Karpas-422 (cell line): ENCODE data around the gene CHD8. TPM values are rescaled to one million over a fixed set of nuclear protein-coding genes. Genes with fewer than 3 reads are reported as not detected.

Experiments used
- DNase-seq: peaks from one replicate; pipeline ENCODE4 v3.0.0-alpha.2; 2015
- H2AFZ ChIP-seq: fragments of 200-600 bp; sonication (generic); 2 replicates; pipeline ENCODE4 v1.6.1; 2014; ENCODE audit warnings: antibody characterized with exemption, low read length, mixed read lengths
- H3K27ac ChIP-seq: fragments of 200-600 bp; sonication (generic); 2 replicates; pipeline ENCODE4 v1.5.1; 2014; ENCODE audit warnings: mild to moderate bottlenecking, low read length, moderate library complexity
- H3K27me3 ChIP-seq: fragments of 200-600 bp; sonication (generic); 2 replicates; pipeline ENCODE4 v1.6.1; 2014; ENCODE audit warnings: low read length, mixed read lengths
- H3K36me3 ChIP-seq: fragments of 200-600 bp; sonication (generic); 2 replicates; pipeline ENCODE4 v1.6.1; 2014; ENCODE audit warnings: low read length, mixed read lengths; ENCODE audit not compliant: insufficient read depth
- H3K4me1 ChIP-seq: fragments of 200-600 bp; sonication (generic); 2 replicates; pipeline ENCODE4 v1.6.1; 2014; ENCODE audit warnings: mild to moderate bottlenecking, low read length, mixed read lengths
- H3K4me2 ChIP-seq: fragments of 200-600 bp; sonication (generic); 2 replicates; pipeline ENCODE4 v1.6.1; 2014; ENCODE audit warnings: low read length, low read depth, mild to moderate bottlenecking; ENCODE audit not compliant: poor library complexity, severe bottlenecking
- H3K4me3 ChIP-seq: fragments of 200-600 bp; sonication (generic); 2 replicates; pipeline ENCODE4 v1.5.1; 2014; ENCODE audit warnings: mild to moderate bottlenecking, antibody characterized with exemption, low read length, mixed read lengths
- H3K79me2 ChIP-seq: fragments of 200-600 bp; sonication (generic); 2 replicates; pipeline ENCODE4 v1.6.1; 2014; ENCODE audit warnings: mild to moderate bottlenecking, low read length, mixed read lengths
- H3K9ac ChIP-seq: fragments of 200-600 bp; sonication (generic); 2 replicates; pipeline ENCODE4 v1.6.0; 2014; ENCODE audit warnings: low read length
- H3K9me2 ChIP-seq: fragments of 200-600 bp; sonication (generic), shearing (Covaris generic); replicated peaks from 2 replicates; pipeline ENCODE4 v1.6.0; 2014; ENCODE audit warnings: mild to moderate bottlenecking, low read length, moderate library complexity; ENCODE audit not compliant: insufficient read depth
- H3K9me3 ChIP-seq: fragments of 300-700, 200-600 bp; sonication (generic); 2 replicates; pipeline ENCODE4 v1.6.1; 2014; ENCODE audit warnings: low read length, mixed read lengths
- H4K20me1 ChIP-seq: fragments of 200-600 bp; sonication (generic); 2 replicates; pipeline ENCODE4 v1.6.1; 2014; ENCODE audit warnings: mild to moderate bottlenecking, antibody characterized with exemption, low read length, low read depth; ENCODE audit not compliant: insufficient read depth
- total RNA-seq: library from RNA; depleted of rRNA; stranded (reverse); fragments of >200 nt; shearing (Covaris generic); gene quantifications from 2 replicates; pipeline ENCODE4 v1.2.3, GENCODE V29; 2014; ENCODE audit warnings: low replicate concordance

The CHD8 gene
- total RNA-seq, 1 experiment from 2014 or later: 158 TPM

- Histone ChIP-seq H3K79me2 (peaks cover 11% of the 10 kb centered on the region; the same call in 1 of the 2 replicates), H3K27me3 (no peaks in the 10 kb centered on the region), H3K4me2 (no peak overlapping the region), H3K4me3 (no peak overlapping the region), H3K27ac (no peak overlapping the region), H2AFZ (no peak overlapping the region), H4K20me1 (0 out of 2 replicates have a peak, but pooled peaks cover 7% of the 10 kb centered on the region), H3K9me2 (no peaks in the 10 kb centered on the region), H3K9me3 (no peaks in the 10 kb centered on the region), H3K9ac (no peak overlapping the region), H3K36me3 (peaks cover 86% of the 10 kb centered on the region), H3K4me1 (no peaks in the 10 kb centered on the region)
- DNase-seq: no peak
Observed at GRCh38 chr14:21398901-21399300, 57.0 kb downstream of the CHD8 start.

DNA sequence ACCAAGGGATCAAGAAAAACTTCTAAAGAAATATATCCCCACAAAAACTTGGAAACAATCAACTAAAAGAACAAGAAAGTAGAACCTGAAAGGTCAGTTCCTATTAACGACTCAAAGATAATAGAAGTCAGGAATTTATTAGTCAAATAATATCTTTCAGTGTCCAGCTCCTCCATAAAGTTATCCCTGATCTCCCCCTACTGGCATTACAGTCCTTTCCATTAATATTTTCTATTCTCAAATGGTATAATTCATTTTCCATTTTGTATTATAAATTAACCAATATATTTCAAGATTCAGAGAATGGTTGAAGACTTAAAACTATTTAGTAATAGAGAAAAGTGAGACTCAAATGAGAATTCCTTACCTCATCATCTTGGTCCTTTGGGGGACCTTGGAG is 60.5 kb downstream of the CHD8 start:
- no peaks in the 10 kb centered on the region for H3K9me3 ChIP-seq
- no peak overlapping the region for H3K4me2 ChIP-seq
- H3K27me3 ChIP-seq: no peaks in the 10 kb centered on the region
- no peaks in the 10 kb centered on the region for H3K4me1 ChIP-seq
- H3K4me3 ChIP-seq: no peak overlapping the region
- no peak for DNase-seq
- no peak overlapping the region for H3K9ac ChIP-seq
- H3K27ac ChIP-seq: no peak overlapping the region
- H3K9me2 ChIP-seq: no peaks in the 10 kb centered on the region
- 0 out of 2 replicates have a peak, but pooled peaks cover 7% of the 10 kb centered on the region for H4K20me1 ChIP-seq
- peaks cover 11% of the 10 kb centered on the region; the same call in 1 of the 2 replicates for H3K79me2 ChIP-seq
- H2AFZ ChIP-seq: no peak overlapping the region
- peaks cover 87% of the 10 kb centered on the region for H3K36me3 ChIP-seq

DNA sequence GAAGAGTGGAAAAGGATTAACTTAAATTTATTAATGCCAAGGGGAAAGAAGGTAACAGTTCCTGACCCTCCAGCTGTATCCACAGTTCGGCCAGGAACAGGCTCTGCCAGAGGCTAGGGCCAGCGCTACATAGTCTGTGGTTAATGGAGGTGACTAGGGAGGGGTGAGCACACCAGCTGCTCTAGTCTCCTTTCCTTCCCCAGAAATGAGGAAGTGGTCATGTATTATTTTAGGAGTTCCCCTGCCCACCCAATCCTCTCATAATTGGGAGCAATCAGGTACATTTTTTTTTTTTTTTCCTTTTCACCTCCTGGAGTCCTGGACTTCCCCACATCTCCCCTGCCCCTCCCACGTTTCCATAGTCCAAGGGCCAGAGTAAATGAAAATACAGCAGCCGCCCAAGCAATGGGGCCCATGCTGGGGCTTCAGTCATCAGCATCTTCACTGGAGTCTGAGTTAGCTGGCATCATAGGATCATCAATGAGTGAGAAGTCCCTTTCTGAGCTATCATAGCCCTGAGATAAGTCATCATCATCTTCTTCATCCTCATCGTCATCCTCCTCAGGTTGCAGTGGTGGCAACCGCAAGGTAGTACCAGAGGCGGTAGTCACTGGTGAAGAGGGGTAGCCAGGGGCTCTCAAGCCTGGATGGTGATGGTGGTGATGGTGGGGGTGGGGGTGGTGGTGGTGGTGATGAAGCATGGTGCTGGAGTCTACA is 70.6 kb downstream of the CHD8 start:
- DNase-seq: peak; percentile 71
- peak overlapping the region; percentile 87 for H3K9ac ChIP-seq
- no peaks in the 10 kb centered on the region for H3K27me3 ChIP-seq

DNA sequence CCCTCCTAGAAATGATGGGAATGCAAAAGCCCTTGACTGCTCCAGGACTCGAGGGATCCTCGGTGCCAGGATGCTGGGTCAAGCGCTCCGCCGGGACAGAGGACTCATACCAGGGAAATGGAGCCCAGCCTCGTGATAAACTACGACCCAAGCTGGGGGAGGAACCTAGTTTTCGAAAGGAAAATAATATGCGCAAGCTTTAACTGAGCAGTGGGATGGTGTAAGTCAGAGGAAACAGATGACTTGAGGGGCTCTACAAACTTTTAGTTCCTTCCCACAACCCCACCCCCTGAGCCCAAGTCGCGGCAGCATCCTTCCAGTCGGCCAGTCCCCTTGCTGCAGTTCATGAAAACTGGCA is 71.5 kb downstream of the CHD8 start:
- Histone ChIP-seq H3K9ac (peak overlapping the region; percentile 87), H4K20me1 (peaks cover 14% of the 10 kb centered on the region), H2AFZ (peak overlapping the region; percentile 39; the same call in 1 of the 2 replicates), H3K4me1 (peaks cover 44% of the 10 kb centered on the region), H3K79me2 (peaks cover 44% of the 10 kb centered on the region), H3K4me2 (peak overlapping the region; percentile 85), H3K27ac (peak overlapping the region; percentile 74), H3K9me3 (no peaks in the 10 kb centered on the region), H3K4me3 (peak overlapping the region; percentile 83), H3K27me3 (no peaks in the 10 kb centered on the region), H3K36me3 (peaks cover 43% of the 10 kb centered on the region), H3K9me2 (no peaks in the 10 kb centered on the region)
- DNase-seq: no peak

More for the DNA sequence above, 70.6 kb downstream of the CHD8 start:
- Histone ChIP-seq H3K79me2 (peaks cover 35% of the 10 kb centered on the region), H3K36me3 (peaks cover 47% of the 10 kb centered on the region), H3K4me3 (peak overlapping the region; percentile 83), H2AFZ (no peak overlapping the region), H3K27ac (peak overlapping the region; percentile 74), H4K20me1 (peaks cover 7% of the 10 kb centered on the region), H3K4me2 (peak overlapping the region; percentile 85), H3K9me3 (no peaks in the 10 kb centered on the region), H3K4me1 (peaks cover 42% of the 10 kb centered on the region), H3K9me2 (no peaks in the 10 kb centered on the region)

GRCh38 chr14:21383848-21384493 is 72.0 kb downstream of the CHD8 start, which contains the start of gene SUPT16H:
SUPT16H (minus strand) TSS chr14:21384019; CDS start chr14:21383927, 92 bp downstream.
- Histone ChIP-seq H3K4me3 (peak within 1 kb of the TSS; percentile 83), H3K27ac (peak within 1 kb of the TSS; percentile 74), H3K4me2 (peak within 1 kb of the TSS; percentile 85), H3K36me3 (peaks cover 42% of the 10 kb centered on the region), H3K9ac (peak within 1 kb of the TSS; percentile 87), H4K20me1 (peaks cover 17% of the 10 kb centered on the region), H3K9me2 (no peaks in the 10 kb centered on the region), H3K27me3 (no peaks in the 10 kb centered on the region), H3K4me1 (peaks cover 44% of the 10 kb centered on the region), H3K79me2 (peaks cover 49% of the 10 kb centered on the region), H3K9me3 (no peaks in the 10 kb centered on the region), H2AFZ (peak within 1 kb of the TSS; percentile 39; the same call in 1 of the 2 replicates)
- DNase-seq: peak; percentile 100

DNA sequence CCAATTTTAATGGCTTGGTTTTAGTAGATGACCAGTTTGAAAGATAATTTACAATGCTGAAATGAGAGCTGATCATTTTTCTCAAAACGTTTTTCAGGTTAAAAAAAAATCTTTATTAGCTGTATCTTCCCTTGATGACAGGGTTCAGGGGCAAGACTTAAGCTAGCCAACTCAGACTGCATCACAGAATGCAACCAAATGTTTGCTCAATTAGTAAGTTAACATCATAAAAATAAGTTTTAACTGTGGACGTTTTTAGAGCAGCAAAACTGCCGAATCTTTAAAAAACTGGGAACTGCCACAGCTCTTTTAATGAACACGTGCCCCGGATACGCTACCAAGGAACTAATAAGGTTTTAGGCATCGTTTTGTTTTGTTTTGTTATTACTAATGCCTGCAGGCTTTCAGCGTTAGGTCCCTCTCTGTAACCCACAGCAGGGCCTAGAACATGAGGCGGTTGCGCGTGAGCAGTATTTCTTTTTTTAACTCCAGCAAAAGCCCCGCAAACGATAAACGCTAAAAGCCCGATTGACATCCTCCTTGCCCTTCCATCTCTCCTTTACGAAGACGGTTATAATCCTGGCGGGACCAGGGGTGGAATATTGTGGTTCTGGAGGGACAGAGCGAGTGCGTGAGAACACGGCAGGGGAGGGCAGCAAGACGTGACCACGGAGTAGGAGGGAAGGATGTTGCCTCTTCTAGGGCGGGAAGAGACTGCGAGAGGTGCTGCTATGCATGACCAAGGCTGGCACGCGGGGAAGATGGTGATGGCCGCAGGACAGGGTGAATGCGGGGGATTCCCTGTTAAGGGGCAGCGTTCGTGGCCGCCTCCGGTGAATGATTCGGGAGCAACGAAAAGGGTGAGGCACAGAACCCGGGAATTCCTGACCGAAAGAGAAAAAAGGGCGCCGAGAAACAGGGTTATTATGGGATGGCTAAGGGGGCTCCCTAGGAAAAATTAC is 72.8 kb downstream of the CHD8 start:
- H2AFZ ChIP-seq: no peak overlapping the region
- no peaks in the 10 kb centered on the region for H3K9me2 ChIP-seq
- peaks cover 20% of the 10 kb centered on the region for H4K20me1 ChIP-seq
- peak overlapping the region; percentile 87 for H3K9ac ChIP-seq
- no peaks in the 10 kb centered on the region for H3K9me3 ChIP-seq
- H3K4me3 ChIP-seq: peak overlapping the region; percentile 83
- H3K4me2 ChIP-seq: peak overlapping the region; percentile 85
- peaks cover 57% of the 10 kb centered on the region for H3K79me2 ChIP-seq
- peaks cover 44% of the 10 kb centered on the region for H3K36me3 ChIP-seq
- H3K27ac ChIP-seq: peak overlapping the region; percentile 74
- peaks cover 44% of the 10 kb centered on the region for H3K4me1 ChIP-seq
- no peaks in the 10 kb centered on the region for H3K27me3 ChIP-seq
- DNase-seq: peak; percentile 87

DNA sequence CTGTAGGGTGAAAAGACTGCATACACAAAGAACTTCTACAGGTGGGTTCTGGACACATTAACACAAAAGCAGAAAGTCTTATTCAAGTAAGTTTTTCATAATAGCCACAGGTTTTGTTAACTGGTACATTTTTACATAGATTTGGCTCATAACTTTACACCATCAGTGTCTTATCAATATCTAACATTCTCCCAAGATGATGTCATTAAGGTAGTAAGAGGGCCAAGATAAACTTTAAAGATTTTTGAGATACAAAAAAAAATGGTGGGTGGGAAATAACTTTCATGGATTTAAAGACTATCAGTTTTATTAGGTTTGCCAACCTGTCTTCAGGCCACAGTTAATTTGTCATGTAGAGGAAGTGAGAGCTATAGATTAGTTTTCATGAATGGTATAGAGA is 73.8 kb downstream of the CHD8 start:
- peak overlapping the region; percentile 85 for H3K4me2 ChIP-seq
- H3K9ac ChIP-seq: peak overlapping the region; percentile 87
- peak overlapping the region; percentile 74 for H3K27ac ChIP-seq
- H3K9me3 ChIP-seq: no peaks in the 10 kb centered on the region
- peaks cover 44% of the 10 kb centered on the region for H3K4me1 ChIP-seq
- no peak overlapping the region for H2AFZ ChIP-seq
- peak overlapping the region; percentile 83 for H3K4me3 ChIP-seq
- no peaks in the 10 kb centered on the region for H3K27me3 ChIP-seq
- no peaks in the 10 kb centered on the region for H3K9me2 ChIP-seq
- peaks cover 31% of the 10 kb centered on the region for H4K20me1 ChIP-seq
- H3K36me3 ChIP-seq: peaks cover 48% of the 10 kb centered on the region
- peak; percentile 65 for DNase-seq
- H3K79me2 ChIP-seq: peaks cover 68% of the 10 kb centered on the region
